Activated CD8-positive, alpha-beta T cell treated with anti-CD3 and anti-CD28 coated beads for 36 hours (primary cell): ENCODE measurements around the gene VAMP5. TPM values are rescaled to one million over a fixed set of nuclear protein-coding genes. Genes with fewer than 3 reads are reported as not detected.

Experiments
- ATAC-seq: fragments of 200-7000 bp; cut with Tn5 transposase; one replicate; pipeline ENCODE4 v1.10.0; 2021; ENCODE audit warnings: mild to moderate bottlenecking, moderate library complexity
- CTCF ChIA-PET: fragments of 350-600 bp; sonication (Branson Sonifier 250); formaldehyde crosslinking; loops from one replicate; lab custom pipeline; 2021; ENCODE audit warnings: antibody characterized with exemption; lab: Charles Lee
- POLR2A ChIA-PET: fragments of 350-600 bp; sonication (Branson Sonifier 250); formaldehyde crosslinking; loops from one replicate; lab custom pipeline; 2021; ENCODE audit warnings: antibody characterized with exemption; lab: Charles Lee
- DNase-seq: peaks from one replicate; pipeline ENCODE4 v3.0.0-alpha.2; 2020
- H3K27ac Mint-ChIP-seq: one replicate; pipeline ENCODE4 v1.8.0; 2021; ENCODE audit warnings: mild to moderate bottlenecking, mixed read lengths
- H3K27me3 Mint-ChIP-seq: one replicate; pipeline ENCODE4 v1.8.0; 2021; ENCODE audit warnings: mixed read lengths
- H3K36me3 Mint-ChIP-seq: one replicate; pipeline ENCODE4 v1.8.0; 2021; ENCODE audit warnings: low read depth, mixed read lengths
- H3K4me1 Mint-ChIP-seq: one replicate; pipeline ENCODE4 v1.8.0; 2021; ENCODE audit warnings: low read depth, mixed read lengths
- H3K4me3 Mint-ChIP-seq: one replicate; pipeline ENCODE4 v1.8.0; 2021; ENCODE audit warnings: mild to moderate bottlenecking, moderate library complexity, mixed read lengths
- H3K9me3 Mint-ChIP-seq: one replicate; pipeline ENCODE4 v1.8.0; 2021; ENCODE audit warnings: mixed read lengths
- CTCF ChIP-seq: fragments of 200-600 bp; IDR thresholded peaks from one replicate; pipeline ENCODE4 v1.8.0; 2022; ENCODE audit warnings: antibody characterized with exemption, mild to moderate bottlenecking
- intact Hi-C: fragments of 100-400 bp; cut with micrococcal nuclease; formaldehyde crosslinking; loops from one replicate; pipeline ENCODE4 v1.10.0; 2022
- total RNA-seq, 2 experiments: library from RNA; stranded (reverse); gene quantifications; one replicate each; pipeline ENCODE4 v1.2.3, GENCODE V29; 2021

VAMP5 gene
- total RNA-seq, 2 experiments from 2014 or later = 28.0 to 29.4 TPM

DNA sequence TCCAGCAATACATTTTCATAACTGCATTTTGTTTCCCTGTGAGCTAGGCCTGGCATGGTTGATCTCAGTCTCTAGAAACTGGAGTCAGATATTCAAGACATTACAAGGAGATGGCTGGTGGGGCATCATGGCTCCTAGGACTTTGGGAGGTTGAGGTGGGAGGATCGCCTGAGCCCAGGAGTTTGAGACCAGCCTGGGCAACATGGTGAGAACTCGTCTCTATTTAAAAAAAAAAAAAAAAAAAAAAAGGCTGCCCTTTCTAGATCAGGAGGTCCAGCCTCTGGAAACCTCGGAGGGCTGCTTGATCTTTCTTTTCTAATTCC is 7.2 kb upstream of the VAMP5 start:
- H3K27me3 Mint-ChIP-seq = no peaks in the 10 kb centered on the region
- TF ChIP-seq CTCF = no peak
- H3K27ac Mint-ChIP-seq = peak overlapping the region; percentile 90
- no peaks in the 10 kb centered on the region for H3K9me3 Mint-ChIP-seq
- peaks cover 19% of the 10 kb centered on the region for H3K4me1 Mint-ChIP-seq
- intact Hi-C loops = no loop called here
- ATAC-seq (no peak), DNase-seq (no peak)
- ChIA-PET CTCF (interaction anchor here (0.7 to 2.3 kb wide), 5 partner anchors 10 to 51 kb away, joined by 3 to 8 read pairs (median 3); partner anchors contain the start of gene RNF181), POLR2A (interaction anchor here (0.6 to 3.0 kb wide), 10 partner anchors 10 to 158 kb away, joined by 3 to 12 read pairs (median 6); partner anchors contain the start of genes C2orf68, GGCX, MAT2A and RNF181)
- H3K36me3 Mint-ChIP-seq = peaks cover 15% of the 10 kb centered on the region
- H3K4me3 Mint-ChIP-seq = peak overlapping the region; percentile 96

DNA sequence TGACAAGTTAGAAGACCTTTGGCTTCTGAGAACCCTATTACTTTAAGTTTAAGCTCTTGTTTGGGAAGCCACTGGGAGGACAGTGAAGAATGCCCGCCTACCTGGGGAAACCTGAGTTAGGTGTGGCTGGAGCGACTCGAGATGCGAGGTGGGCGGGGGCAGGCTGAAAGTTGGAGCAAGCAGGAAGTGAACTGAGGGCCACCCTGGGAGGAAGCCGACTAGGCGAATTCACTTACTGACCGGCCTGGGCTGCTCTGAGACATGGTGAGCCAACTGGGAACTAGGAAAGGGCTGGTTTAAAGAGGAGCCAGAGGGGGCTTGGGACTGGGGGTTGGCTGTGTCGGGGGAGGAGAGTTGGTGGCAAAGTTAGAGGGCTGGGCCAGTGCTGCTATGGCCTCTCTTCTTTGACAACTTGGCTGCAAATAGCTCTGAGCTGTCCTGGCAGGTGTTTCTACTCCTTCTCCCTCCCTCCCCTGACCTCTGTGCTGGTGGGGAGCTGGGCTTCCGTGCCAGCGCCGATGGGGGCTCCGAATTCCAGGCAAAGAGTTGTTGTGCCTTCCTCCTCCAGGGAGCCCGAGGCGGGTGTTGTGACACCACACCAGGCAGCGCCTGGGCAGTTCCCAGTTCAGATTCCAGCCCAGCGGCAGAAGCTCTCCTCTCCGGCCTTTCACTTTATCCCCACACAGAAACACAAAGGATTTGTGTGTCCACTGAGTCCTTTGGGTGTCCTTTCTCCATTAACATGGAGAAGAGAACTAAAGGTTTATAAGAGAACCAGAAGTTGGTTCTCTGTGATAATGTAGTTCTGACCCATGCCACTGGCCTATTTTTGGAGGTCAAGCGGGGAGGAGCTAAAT is 6.6 kb upstream of the VAMP5 start, which contains the start of gene VAMP8:
TSS of gene VAMP8 (plus strand) at position 201 of the 857 bp plus-strand sequence. CDS start at position 262, 61 bp downstream.
- DNase-seq = peak; percentile 78
- intact Hi-C loops = no loop called here
- peak; percentile 76 for ATAC-seq
- ChIA-PET CTCF (interaction anchor here (0.7 to 2.3 kb wide), 7 partner anchors 11 to 159 kb away, joined by 3 to 8 read pairs (median 3); partner anchors contain the start of genes RNF181 and SH2D6), POLR2A (interaction anchor here (0.6 to 3.0 kb wide), 15 partner anchors 9 to 159 kb away, joined by 3 to 12 read pairs (median 5); partner anchors contain the start of genes C2orf68, GGCX, MAT2A and RNF181)
- no peaks in the 10 kb centered on the region for H3K9me3 Mint-ChIP-seq
- peak within 1 kb of the TSS; percentile 90 for H3K27ac Mint-ChIP-seq
- H3K36me3 Mint-ChIP-seq = peaks cover 18% of the 10 kb centered on the region
- H3K4me3 Mint-ChIP-seq = peak within 1 kb of the TSS; percentile 96
- H3K27me3 Mint-ChIP-seq = no peaks in the 10 kb centered on the region
- no peak for TF ChIP-seq CTCF
- peaks cover 22% of the 10 kb centered on the region for H3K4me1 Mint-ChIP-seq

DNA sequence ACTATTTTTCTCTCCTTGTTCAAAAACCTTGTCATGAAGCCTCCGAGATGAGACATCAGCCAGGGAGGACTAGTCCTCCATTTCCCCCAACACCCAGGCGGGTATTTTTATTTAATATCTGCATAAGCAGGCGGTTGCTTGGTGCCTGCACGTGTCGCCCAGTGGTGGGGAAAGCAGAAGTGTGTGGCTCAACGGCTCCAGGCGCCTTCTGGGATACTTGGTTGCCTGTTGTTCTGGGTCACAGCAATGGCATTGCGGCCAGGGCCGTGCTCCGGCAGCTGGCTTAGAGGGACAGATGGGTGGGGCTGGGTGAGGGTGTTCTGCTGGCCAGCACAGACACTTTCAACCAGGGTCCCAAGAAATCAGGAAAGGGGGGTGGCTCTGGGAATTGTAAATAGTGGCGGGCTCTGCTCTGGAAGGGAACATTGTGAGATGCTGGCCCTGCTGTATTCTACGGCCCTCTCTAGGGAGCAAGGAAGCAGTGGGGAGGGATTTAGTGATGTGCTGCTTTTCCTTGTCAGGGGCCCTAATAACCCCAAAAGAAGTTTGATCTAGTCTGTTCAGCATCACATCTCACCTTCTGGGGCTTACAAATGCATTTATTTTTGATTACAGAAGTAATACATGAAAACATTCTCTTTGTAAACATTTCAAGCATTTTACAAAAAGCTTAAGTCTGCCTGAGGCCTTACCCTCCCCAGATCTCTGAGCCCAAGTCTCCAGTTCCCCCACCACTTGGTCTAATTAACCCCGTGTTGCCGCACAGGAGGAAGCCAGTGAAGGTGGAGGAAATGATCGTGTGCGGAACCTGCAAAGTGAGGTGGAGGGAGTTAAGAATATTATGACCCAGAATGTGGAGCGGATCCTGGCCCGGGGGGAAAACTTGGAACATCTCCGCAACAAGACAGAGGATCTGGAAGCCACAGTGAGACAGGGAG is 5.7 kb upstream of the VAMP5 start:
- CTCF ChIA-PET = interaction anchor here (0.7 to 2.3 kb wide), 8 partner anchors 9 to 160 kb away, joined by 3 to 8 read pairs (median 4); partner anchors contain the start of genes RNF181 and SH2D6
- Mint-ChIP-seq H3K9me3 (no peaks in the 10 kb centered on the region), H3K4me1 (peaks cover 30% of the 10 kb centered on the region), H3K4me3 (peak overlapping the region; percentile 96), H3K27ac (peak overlapping the region; percentile 90), H3K27me3 (no peaks in the 10 kb centered on the region), H3K36me3 (peaks cover 21% of the 10 kb centered on the region)
- POLR2A ChIA-PET = interaction anchor here (0.5 to 3.0 kb wide), 20 partner anchors 12 to 224 kb away, joined by 3 to 12 read pairs (median 4); partner anchors contain the start of genes C2orf68, ELMOD3, GGCX and MAT2A
- peak; percentile 54 for DNase-seq
- peak; percentile 41 for ATAC-seq
- intact Hi-C loops = no loop called here
- no peak for TF ChIP-seq CTCF

DNA sequence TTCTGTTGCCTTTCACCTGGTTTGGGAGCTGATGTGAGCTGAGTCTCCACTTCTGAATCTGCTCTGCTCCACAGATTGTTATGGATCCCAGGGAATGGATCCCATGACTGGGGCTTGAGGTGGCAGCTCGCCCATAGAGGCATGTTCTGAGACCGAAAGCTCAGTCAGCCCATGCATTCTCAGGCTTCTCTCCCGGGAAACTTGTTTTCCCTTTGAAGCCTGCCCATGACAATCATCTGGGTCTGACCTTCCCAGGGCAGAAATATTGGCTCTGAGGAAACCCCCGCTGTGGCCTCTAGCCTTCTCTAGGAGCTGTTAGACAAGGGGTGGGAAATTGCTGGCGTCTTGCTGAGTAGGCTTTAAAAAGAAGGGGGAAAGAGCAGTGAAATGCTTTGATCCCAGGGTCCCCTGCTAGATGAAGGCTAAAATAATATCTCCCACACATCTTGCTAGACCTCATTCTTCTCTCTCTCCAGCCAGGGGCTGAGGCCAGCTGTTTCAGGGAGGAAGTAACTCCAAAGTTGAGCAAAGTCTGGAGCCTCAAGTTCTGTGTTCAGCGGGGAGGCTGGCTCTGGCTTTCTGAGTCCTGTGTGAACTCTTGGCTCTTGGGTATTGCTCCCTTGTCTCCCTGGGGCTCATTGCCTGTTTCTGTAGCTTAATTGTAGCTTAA is 4.8 kb upstream of the VAMP5 start:
- CTCF ChIA-PET = interaction anchor here (0.7 to 1.3 kb wide), 4 partner anchors 8 to 15 kb away, joined by 3 to 5 read pairs (median 4); partner anchors contain the start of gene RNF181

More for the DNA sequence above, 4.8 kb upstream of the VAMP5 start:
- intact Hi-C loops = no loop called here
- no peak for ATAC-seq
- no peak for TF ChIP-seq CTCF
- Mint-ChIP-seq H3K4me1 (peaks cover 35% of the 10 kb centered on the region), H3K27ac (peak overlapping the region; percentile 90), H3K36me3 (peaks cover 23% of the 10 kb centered on the region), H3K9me3 (no peaks in the 10 kb centered on the region), H3K4me3 (peak overlapping the region; percentile 96), H3K27me3 (no peaks in the 10 kb centered on the region)
- POLR2A ChIA-PET = interaction anchor here (0.5 to 3.0 kb wide), 11 partner anchors 11 to 225 kb away, joined by 3 to 12 read pairs (median 3); partner anchors contain the start of genes ELMOD3, GGCX, MAT2A and RETSAT
- DNase-seq = no peak
